Astrocyte (in vitro differentiated cells and primary cell): Measurements from ENCODE around the gene NEK2.

ENCODE experiments used
- EZH2 ChIP-seq: IDR thresholded peaks from 2 replicates; pipeline ENCODE4 v1.6.1; 2012; ENCODE audit warnings: mild to moderate bottlenecking, low read length, inconsistent platforms; ENCODE audit not compliant: insufficient read depth
- TF ChIP-seq, protein P1 (sequence below): IDR thresholded peaks from 2 replicates; pipeline ENCODE4 v1.5.1; 2011; ENCODE audit warnings: low read depth, mild to moderate bottlenecking, inconsistent platforms, low read length, moderate library complexity; ENCODE audit not compliant: insufficient read depth

DNA sequence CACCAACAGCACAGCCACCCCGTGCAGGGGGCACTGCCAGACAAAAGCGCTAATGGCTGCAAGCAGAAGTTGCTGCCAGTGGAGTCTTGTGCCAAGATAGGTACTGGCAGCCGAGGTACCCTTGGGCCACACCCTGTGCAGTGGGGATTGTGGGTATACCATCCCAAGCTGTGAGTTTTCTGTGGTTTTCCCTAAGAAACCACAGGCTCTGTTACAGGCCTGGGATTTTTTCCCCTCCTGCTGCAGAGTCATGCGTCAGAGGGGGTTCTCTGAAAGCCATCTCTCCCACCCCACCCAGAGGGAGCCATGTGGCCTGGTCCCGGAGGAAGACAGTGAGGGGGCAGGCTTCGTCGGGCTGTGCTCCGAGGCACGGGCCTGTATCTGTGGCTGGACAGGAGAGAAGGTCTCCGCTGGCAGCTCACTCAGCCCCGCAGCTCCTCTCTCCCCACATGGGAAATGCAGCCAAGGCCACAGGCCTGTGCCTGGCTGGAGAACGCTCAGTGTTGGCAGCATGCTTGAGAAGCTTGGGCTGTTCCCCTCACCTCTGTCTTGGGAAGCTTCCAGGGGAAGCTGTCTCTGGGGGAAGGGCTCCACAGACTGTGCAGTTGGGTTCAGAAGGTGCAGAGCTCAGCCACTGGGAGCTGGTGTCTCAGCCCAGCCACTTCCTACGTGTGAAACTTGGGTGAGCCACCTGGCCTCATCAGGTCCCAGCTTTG lies 42.5 kb downstream of the NEK2 start:
- TF ChIP-seq, protein P1, sequence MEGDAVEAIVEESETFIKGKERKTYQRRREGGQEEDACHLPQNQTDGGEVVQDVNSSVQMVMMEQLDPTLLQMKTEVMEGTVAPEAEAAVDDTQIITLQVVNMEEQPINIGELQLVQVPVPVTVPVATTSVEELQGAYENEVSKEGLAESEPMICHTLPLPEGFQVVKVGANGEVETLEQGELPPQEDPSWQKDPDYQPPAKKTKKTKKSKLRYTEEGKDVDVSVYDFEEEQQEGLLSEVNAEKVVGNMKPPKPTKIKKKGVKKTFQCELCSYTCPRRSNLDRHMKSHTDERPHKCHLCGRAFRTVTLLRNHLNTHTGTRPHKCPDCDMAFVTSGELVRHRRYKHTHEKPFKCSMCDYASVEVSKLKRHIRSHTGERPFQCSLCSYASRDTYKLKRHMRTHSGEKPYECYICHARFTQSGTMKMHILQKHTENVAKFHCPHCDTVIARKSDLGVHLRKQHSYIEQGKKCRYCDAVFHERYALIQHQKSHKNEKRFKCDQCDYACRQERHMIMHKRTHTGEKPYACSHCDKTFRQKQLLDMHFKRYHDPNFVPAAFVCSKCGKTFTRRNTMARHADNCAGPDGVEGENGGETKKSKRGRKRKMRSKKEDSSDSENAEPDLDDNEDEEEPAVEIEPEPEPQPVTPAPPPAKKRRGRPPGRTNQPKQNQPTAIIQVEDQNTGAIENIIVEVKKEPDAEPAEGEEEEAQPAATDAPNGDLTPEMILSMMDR: no peak
- no peak for TF ChIP-seq EZH2
